ENCODE data around the gene SOST.

Gene SOST

GRCh38 chr17:43719578-43719977, 39.0 kb downstream of the SOST start:
- H3K4me3 ChIP-seq (ENCODE audit: low read depth, low read length): no peak overlapping the region
- no peak for DNase-seq (ENCODE audit: low read depth)
- no peak for TF ChIP-seq CTCF (IDR thresholded peaks at IDR 0.05; ENCODE audit: low read depth, low read length, missing control alignments)

GRCh38 chr17:43718544-43718943, 40.0 kb downstream of the SOST start:
- no peak overlapping the region for H3K4me3 ChIP-seq (ENCODE audit: low read depth, low read length)
- DNase-seq (ENCODE audit: low read depth): no peak

GRCh38 chr17:43717913-43718312, 40.7 kb downstream of the SOST start:
- DNase-seq (ENCODE audit: low read depth): no peak
- no peak overlapping the region for H3K4me3 ChIP-seq (ENCODE audit: low read depth, low read length)
- TF ChIP-seq CTCF (IDR thresholded peaks at IDR 0.05; ENCODE audit: low read depth, low read length, missing control alignments): no peak

More at GRCh38 chr17:43718544-43718943, 40.0 kb downstream of the SOST start:
- no peak for TF ChIP-seq CTCF (IDR thresholded peaks at IDR 0.05; ENCODE audit: low read depth, low read length, missing control alignments)

GRCh38 chr17:43714465-43715149, 44.0 kb downstream of the SOST start:
- DNase-seq (ENCODE audit: low read depth): no peak
- no peak for TF ChIP-seq CTCF (IDR thresholded peaks at IDR 0.05; ENCODE audit: low read depth, low read length, missing control alignments)
- H3K4me3 ChIP-seq (ENCODE audit: low read depth, low read length): no peak overlapping the region

GRCh38 chr17:43713494-43714162, 45.0 kb downstream of the SOST start:
- no peak for DNase-seq (ENCODE audit: low read depth)

GRCh38 chr17:43712397-43712796, 46.2 kb downstream of the SOST start:
- no peak for TF ChIP-seq CTCF (IDR thresholded peaks at IDR 0.05; ENCODE audit: low read depth, low read length, missing control alignments)
- H3K4me3 ChIP-seq (ENCODE audit: low read depth, low read length): no peak overlapping the region
- no peak for DNase-seq (ENCODE audit: low read depth)

More at GRCh38 chr17:43713494-43714162, 45.0 kb downstream of the SOST start:
- peak overlapping the region; percentile 6 for H3K4me3 ChIP-seq (ENCODE audit: low read depth, low read length)
- no peak for TF ChIP-seq CTCF (IDR thresholded peaks at IDR 0.05; ENCODE audit: low read depth, low read length, missing control alignments)

Measured in GM12864 (cell line).